Common myeloid progenitor, CD34-positive (primary cell): ENCODE data around the gene TNKS2.
A peak's percentile ranks its signal among the peaks of the same experiment; 100 is the strongest.
"Not testable (repeated sequence)": the region's sequence is repeated elsewhere in the genome, so short reads cannot be mapped to it uniquely, and the experiment has no call there.

ENCODE experiments used
- CTCF ChIA-PET: fragments of 350-600 bp; sonication (Branson Sonifier 250); formaldehyde crosslinking; loops from one replicate; lab custom pipeline; 2021; ENCODE audit warnings: antibody characterized with exemption; lab: Charles Lee
- POLR2A ChIA-PET: fragments of 350-600 bp; sonication (Branson Sonifier 250); formaldehyde crosslinking; loops from one replicate; lab custom pipeline; 2021; ENCODE audit warnings: antibody characterized with exemption; lab: Charles Lee
- DNase-seq, 3 donors: peaks; one replicate each; pipeline versions ENCODE4 v3.0.0 to v3.0.0-alpha.2; 2013
- H3K27ac ChIP-seq, 2 experiments: 1 replicate in 1 of 2; 2 replicates in 1 of 2; pipeline ENCODE4 v1.7.0; 2013; ENCODE audit warnings: inconsistent platforms in 2 of 2, low read length in 2 of 2, mild to moderate bottlenecking in 2 of 2, low read depth in 1 of 2, moderate library complexity in 1 of 2; ENCODE audit not compliant: severe bottlenecking in 2 of 2, insufficient read depth in 1 of 2, poor library complexity in 1 of 2
- H3K27me3 ChIP-seq, 5 experiments: replicated peaks in 2 of 5; 1 replicate in 3 of 5; 2 replicates in 2 of 5; pipeline versions ENCODE4 v1.6.1 to v1.7.0; 2013; ENCODE audit warnings: low read length in 4 of 5, mild to moderate bottlenecking in 2 of 5, moderate library complexity in 2 of 5, inconsistent platforms in 1 of 5; ENCODE audit not compliant: insufficient read depth in 5 of 5, control insufficient read depth in 4 of 5
- H3K36me3 ChIP-seq, 4 experiments: 1 replicate in 2 of 4; 2 replicates in 2 of 4; pipeline versions ENCODE4 v1.6.1 to v1.7.0; 2013; ENCODE audit warnings: low read length in 3 of 4, control low read depth in 1 of 4, mild to moderate bottlenecking in 1 of 4; ENCODE audit not compliant: control insufficient read depth in 4 of 4, insufficient read depth in 4 of 4
- H3K4me1 ChIP-seq, 4 experiments: 1 replicate in 3 of 4; 2 replicates in 1 of 4; pipeline versions ENCODE4 v1.6.1 to v1.7.1; 2013; ENCODE audit warnings: low read length in 3 of 4, mild to moderate bottlenecking in 3 of 4, control low read depth in 1 of 4, inconsistent platforms in 1 of 4, moderate library complexity in 1 of 4; ENCODE audit not compliant: control insufficient read depth in 4 of 4, insufficient read depth in 4 of 4; ENCODE audit errors: control extremely low read depth in 1 of 4
- H3K4me3 ChIP-seq, 7 experiments: 1 replicate in 4 of 7; 2 replicates in 3 of 7; pipeline versions ENCODE4 v1.5.1 to v1.7.0; 2013; ENCODE audit warnings: mild to moderate bottlenecking in 7 of 7, low read length in 6 of 7, moderate library complexity in 6 of 7, inconsistent platforms in 2 of 7, low read depth in 2 of 7, control low read depth in 1 of 7; ENCODE audit not compliant: insufficient read depth in 4 of 7, control insufficient read depth in 1 of 7; ENCODE audit errors: extremely low read depth in 1 of 7
- H3K9me3 ChIP-seq, 5 experiments: 1 replicate in 4 of 5; 2 replicates in 1 of 5; pipeline versions ENCODE4 v1.6.1 to v1.7.1; 2013; ENCODE audit warnings: low read length in 4 of 5, mild to moderate bottlenecking in 2 of 5, inconsistent platforms in 1 of 5, low read depth in 1 of 5, moderate library complexity in 1 of 5; ENCODE audit not compliant: control insufficient read depth in 4 of 5, insufficient read depth in 2 of 5; ENCODE audit errors: control extremely low read depth in 1 of 5
- WGBS: methylation state at CpG from one replicate; pipeline ENCODE4 v1.1.5; 2013; ENCODE audit not compliant: insufficient coverage; 5-methylcytosine and 5-hydroxymethylcytosine counted together

The TNKS2 gene

GRCh38 chr10:91800182-91800581, 2.0 kb downstream of the TNKS2 start:
- H3K4me1 ChIP-seq: peaks cover 15 to 44% (median 30%) of the 10 kb centered on the region in 4 experiments
- H3K27ac ChIP-seq: no peak overlapping the region

DNA sequence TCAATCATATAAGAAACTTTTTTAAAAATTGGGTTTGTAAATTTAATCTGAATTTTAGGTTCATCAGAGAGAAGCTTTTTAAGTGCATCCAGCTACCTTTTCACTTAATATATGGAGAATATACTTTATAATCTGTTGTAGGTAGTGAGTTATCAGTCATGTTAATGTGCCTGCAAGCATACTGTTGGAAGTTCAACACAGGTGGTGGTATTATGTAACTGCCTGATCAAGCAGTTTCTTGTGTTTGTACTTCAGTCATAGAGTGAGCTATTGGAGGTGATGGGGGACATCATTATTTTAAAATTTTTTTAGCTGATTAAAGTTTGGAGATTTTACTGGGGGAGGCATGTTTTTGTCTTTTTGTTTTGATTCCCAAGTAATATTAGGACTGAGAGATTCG, 2.5 kb downstream of the TNKS2 start:
- H3K36me3 ChIP-seq: peaks cover 7 to 32% (median 13%) of the 10 kb centered on the region in 4 experiments
- peak in 1 of 3 donors; percentile 10 for DNase-seq
- ChIA-PET POLR2A (no interaction called here), CTCF (interaction anchor here (0.9 to 1.8 kb wide), 2 partner anchors 11 to 503 kb away, joined by 3 to 4 read pairs; no protein-coding TSS in a partner anchor)
- no CpG with 5 or more reads among the region's 1 CpG for WGBS
- H3K27ac ChIP-seq: no peak overlapping the region
- no peaks in the 10 kb centered on the region for H3K9me3 ChIP-seq
- H3K4me3 ChIP-seq: peak overlapping the region in 3 of 7 experiments; percentile 24 to 97 (median 96)
- H3K4me1 ChIP-seq: peaks cover 14 to 42% (median 30%) of the 10 kb centered on the region in 4 experiments
- H3K27me3 ChIP-seq: no peaks in the 10 kb centered on the region

More at GRCh38 chr10:91800182-91800581, 2.0 kb downstream of the TNKS2 start:
- 79% methylated on average over 3 of the region's 5 CpGs for WGBS
- DNase-seq: no peak
- ChIA-PET CTCF (interaction anchor here (0.9 to 1.8 kb wide), 2 partner anchors 12 to 503 kb away, joined by 3 to 4 read pairs; no protein-coding TSS in a partner anchor), POLR2A (no interaction called here)
- Histone ChIP-seq H3K4me3 (peak overlapping the region in 6 of 7 experiments; percentile 35 to 97 (median 96)), H3K9me3 (no peaks in the 10 kb centered on the region), H3K27me3 (no peaks in the 10 kb centered on the region), H3K36me3 (peaks cover 7 to 26% (median 12%) of the 10 kb centered on the region in 4 experiments)

GRCh38 chr10:91803386-91804125, 5.3 kb downstream of the TNKS2 start:
- no peak for DNase-seq
- CTCF ChIA-PET: interaction anchor here (1.3 kb wide), 1 partner anchor 45 kb away, joined by 3 read pairs; no protein-coding TSS in a partner anchor
- no peak overlapping the region for H3K4me3 ChIP-seq
- no peaks in the 10 kb centered on the region for H3K9me3 ChIP-seq
- H3K27ac ChIP-seq: no peak overlapping the region
- H3K27me3 ChIP-seq: no peaks in the 10 kb centered on the region
- POLR2A ChIA-PET: no interaction called here
- H3K36me3 ChIP-seq: peaks cover 7 to 42% (median 17%) of the 10 kb centered on the region in 4 experiments
- 100% methylated on average over 2 of the region's 3 CpGs for WGBS
- H3K4me1 ChIP-seq: peaks cover 0 to 21% (median 11%) of the 10 kb centered on the region in 4 experiments

DNA sequence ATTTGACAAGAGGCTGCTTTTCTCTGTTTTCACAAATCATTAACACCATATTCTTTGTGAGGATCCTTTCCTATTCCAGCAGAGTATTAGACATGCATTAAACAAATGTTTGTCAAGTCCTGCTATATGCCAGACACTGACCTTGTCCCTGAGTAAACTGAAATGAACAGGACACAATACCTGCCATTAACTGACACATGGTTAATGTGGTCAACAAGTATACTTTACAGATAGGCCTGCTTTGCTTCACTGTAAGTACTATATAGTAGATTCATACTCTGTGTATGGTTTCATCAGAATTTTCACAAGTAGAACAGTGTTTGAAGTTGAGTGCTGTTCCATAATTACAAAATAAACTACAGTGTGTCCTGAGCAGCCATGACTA, 5.9 kb downstream of the TNKS2 start:
- CTCF ChIA-PET: no interaction called here
- POLR2A ChIA-PET: no interaction called here
- no peak overlapping the region for H3K27ac ChIP-seq

DNA sequence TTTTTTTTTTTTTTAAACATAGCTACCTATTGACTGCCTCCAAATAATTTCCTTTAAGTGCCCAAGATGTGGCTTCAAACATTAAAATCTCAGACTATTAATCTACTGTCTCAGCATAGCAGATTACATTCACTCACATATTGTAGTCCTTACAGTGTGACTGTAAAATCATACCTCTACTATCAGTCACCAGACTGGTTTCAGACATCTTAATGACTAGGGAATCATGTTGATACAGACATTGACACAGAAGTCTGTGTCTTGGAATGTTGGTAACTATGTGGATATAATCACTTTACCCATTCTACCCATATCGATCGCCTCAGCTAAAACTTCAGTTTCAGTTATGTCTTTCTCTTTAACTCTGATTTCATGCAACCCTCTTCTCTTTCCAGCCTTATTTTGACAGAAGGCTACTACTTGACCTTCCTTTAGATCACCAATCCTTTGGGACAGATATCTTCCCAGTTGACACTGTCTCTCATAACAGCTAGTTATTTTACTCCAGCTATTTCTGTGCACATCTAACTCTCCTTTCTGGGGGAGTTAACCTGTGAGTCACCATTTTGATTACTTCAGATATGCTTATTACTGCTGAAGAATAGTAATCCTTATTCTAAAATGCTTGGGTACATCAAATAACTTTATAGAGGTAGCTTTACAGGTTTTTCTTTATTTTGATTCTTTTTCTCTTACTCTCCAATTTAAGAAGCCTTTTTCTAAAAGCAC, 7.0 kb downstream of the TNKS2 start:
- POLR2A ChIA-PET: no interaction called here
- Histone ChIP-seq H3K36me3 (peaks cover 7 to 44% (median 18%) of the 10 kb centered on the region in 4 experiments), H3K4me1 (peaks cover 0 to 6% (median 3%) of the 10 kb centered on the region in 4 experiments), H3K9me3 (no peaks in the 10 kb centered on the region), H3K27ac (no peak overlapping the region), H3K4me3 (no peak overlapping the region), H3K27me3 (no peaks in the 10 kb centered on the region)
- WGBS: 87% methylated on average over 2 of the region's 2 CpGs
- DNase-seq: no peak
- CTCF ChIA-PET: interaction anchor here (1.3 kb wide), 1 partner anchor 20 kb away, joined by 3 read pairs; no protein-coding TSS in a partner anchor

More for the DNA sequence above, 5.9 kb downstream of the TNKS2 start:
- Histone ChIP-seq H3K9me3 (no peaks in the 10 kb centered on the region), H3K4me1 (peaks cover 0 to 17% (median 11%) of the 10 kb centered on the region in 4 experiments), H3K4me3 (no peak overlapping the region), H3K36me3 (peaks cover 7 to 44% (median 18%) of the 10 kb centered on the region in 4 experiments), H3K27me3 (no peaks in the 10 kb centered on the region)
- DNase-seq: no peak

- CTCF ChIA-PET, H3K27ac ChIP-seq, H3K4me3 ChIP-seq, H3K9me3 ChIP-seq, DNase-seq, H3K4me1 ChIP-seq, POLR2A ChIA-PET, H3K27me3 ChIP-seq: not testable (repeated sequence)
- WGBS: no CpG with 5 or more reads among the region's 14 CpGs
- peaks cover 5 to 44% (median 17%) of the 10 kb centered on the region in 4 experiments for H3K36me3 ChIP-seq
These were observed 9.0 kb downstream of the TNKS2 start for GRCh38 chr10:91807264-91807663.
